ENCODE data around the gene LSS. TPM values are rescaled to one million over a fixed set of nuclear protein-coding genes. Genes with fewer than 3 reads are reported as not detected.

Gene LSS
- total RNA-seq, 1 donor from 2014 or later = 108 TPM

DNA sequence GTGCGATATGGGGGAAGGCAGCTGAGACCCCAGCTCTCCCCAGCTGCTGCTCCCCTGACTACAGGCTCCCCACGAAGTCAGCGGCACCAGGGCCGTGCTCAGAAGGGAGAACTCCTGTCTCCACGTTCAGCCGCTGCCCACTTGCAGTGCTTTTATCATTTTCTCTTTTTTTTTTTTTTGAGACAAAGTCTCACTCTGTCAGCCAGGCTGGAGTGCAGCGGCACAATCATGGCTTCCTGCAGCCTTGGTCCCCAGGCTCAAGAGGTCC, 72.3 kb downstream of the LSS start:
- DNase-seq (peak; percentile 30), ATAC-seq (no peak)
- no peaks in the 10 kb centered on the region for H3K27me3 ChIP-seq
- TF ChIP-seq, protein P1, sequence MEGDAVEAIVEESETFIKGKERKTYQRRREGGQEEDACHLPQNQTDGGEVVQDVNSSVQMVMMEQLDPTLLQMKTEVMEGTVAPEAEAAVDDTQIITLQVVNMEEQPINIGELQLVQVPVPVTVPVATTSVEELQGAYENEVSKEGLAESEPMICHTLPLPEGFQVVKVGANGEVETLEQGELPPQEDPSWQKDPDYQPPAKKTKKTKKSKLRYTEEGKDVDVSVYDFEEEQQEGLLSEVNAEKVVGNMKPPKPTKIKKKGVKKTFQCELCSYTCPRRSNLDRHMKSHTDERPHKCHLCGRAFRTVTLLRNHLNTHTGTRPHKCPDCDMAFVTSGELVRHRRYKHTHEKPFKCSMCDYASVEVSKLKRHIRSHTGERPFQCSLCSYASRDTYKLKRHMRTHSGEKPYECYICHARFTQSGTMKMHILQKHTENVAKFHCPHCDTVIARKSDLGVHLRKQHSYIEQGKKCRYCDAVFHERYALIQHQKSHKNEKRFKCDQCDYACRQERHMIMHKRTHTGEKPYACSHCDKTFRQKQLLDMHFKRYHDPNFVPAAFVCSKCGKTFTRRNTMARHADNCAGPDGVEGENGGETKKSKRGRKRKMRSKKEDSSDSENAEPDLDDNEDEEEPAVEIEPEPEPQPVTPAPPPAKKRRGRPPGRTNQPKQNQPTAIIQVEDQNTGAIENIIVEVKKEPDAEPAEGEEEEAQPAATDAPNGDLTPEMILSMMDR (IDR thresholded peaks at IDR 0.05) = no peak
- no peak overlapping the region for H3K27ac ChIP-seq
- peaks cover 10% of the 10 kb centered on the region for H3K4me1 ChIP-seq
- no peak overlapping the region for H3K4me3 ChIP-seq
- no peaks in the 10 kb centered on the region for H3K36me3 ChIP-seq
- intact Hi-C loops (cut with DNase I) = no loop called here
- H3K9me3 ChIP-seq = no peaks in the 10 kb centered on the region

DNA sequence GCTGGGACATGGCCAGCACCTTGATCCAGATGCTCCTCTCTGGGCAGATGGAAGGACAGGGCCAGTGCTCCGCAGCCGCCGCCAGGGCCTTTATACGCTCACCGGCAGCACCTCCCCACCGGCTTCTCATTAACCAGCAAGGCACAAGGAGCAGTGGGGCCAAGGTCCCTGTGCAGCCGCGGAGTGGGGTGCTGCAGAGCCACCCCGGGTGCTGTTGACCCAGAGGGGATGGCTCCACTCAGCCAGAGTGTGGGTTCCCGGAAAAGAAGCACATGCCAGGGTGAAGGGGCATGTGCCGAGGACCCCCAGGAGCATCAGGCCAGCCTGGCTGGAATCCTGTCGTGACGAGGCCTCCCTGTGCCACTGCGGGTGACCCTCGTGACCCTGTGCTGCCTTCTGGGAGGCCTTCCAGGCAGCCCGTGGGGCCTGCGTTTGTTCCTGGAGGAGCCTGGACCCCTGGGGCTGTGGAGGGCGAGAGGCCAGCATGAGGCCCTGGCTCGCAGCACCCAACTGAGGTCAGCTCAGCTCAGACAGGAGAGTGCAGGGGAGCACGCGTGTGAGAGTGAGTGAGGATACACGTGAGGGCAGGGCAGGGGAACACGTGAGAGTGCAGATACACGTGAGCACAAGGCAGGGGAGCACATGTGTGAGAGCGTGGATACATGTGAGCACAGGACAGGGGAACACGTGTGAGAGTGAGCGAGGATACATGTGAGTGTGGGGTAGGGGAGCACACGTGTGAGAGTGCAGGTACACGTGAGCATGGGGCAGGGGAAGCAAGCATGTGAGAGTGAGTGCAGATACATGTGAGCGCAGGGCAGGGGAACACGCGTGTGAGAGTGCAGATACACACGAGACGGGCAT, 72.8 kb downstream of the LSS start, which contains the start of gene FTCD:
TSS of gene FTCD (minus strand) at position 66 of the 864 bp plus-strand sequence. CDS start at position 10, 56 bp downstream.
- TF ChIP-seq, protein P1 (IDR thresholded peaks at IDR 0.05) = no peak
- intact Hi-C loops (cut with DNase I) = no loop called here
- no peak for ATAC-seq

DNA sequence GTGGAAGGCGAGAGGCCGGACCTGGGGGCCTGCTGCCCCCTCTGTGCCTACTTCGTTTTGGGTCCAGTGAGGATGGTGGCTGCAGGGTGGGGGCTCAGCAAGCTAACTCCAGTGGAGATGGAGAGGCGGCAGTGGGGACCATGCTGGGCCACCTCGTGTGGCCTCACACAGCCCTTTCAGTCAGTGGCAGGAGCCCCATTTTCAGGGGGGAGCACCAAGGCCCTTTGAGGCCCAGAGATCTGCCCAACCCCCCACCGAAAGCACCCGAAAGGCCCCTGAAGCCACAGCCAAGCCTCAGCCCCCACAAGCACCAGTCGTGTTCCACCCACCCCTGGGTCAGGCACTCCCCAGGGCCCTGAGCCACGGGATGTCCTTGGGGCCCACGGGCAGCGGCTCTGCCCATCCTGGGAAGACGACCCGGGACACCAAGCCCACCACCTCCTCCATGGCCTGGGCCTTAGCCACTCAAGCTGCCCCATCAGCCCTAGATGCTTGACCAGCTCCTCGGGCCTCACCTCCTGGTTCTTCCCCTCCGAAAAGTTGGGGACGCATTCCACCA, 73.5 kb downstream of the LSS start:
- H3K27ac ChIP-seq = no peak overlapping the region
- H3K4me3 ChIP-seq = no peak overlapping the region
- no peaks in the 10 kb centered on the region for H3K27me3 ChIP-seq
- no peaks in the 10 kb centered on the region for H3K9me3 ChIP-seq
- ATAC-seq = no peak
- H3K4me1 ChIP-seq = peaks cover 10% of the 10 kb centered on the region
- TF ChIP-seq, protein P1 (IDR thresholded peaks at IDR 0.05) = no peak
- intact Hi-C loops (cut with DNase I) = no loop called here
- no peaks in the 10 kb centered on the region for H3K36me3 ChIP-seq
- peak; percentile 59 for DNase-seq

More for the DNA sequence above, 72.8 kb downstream of the LSS start, which contains the start of gene FTCD:
- peak; percentile 59 for DNase-seq
- no peaks in the 10 kb centered on the region for H3K36me3 ChIP-seq
- H3K27me3 ChIP-seq = no peaks in the 10 kb centered on the region
- H3K27ac ChIP-seq = no peak within 1 kb of the TSS
- peaks cover 10% of the 10 kb centered on the region for H3K4me1 ChIP-seq
- H3K9me3 ChIP-seq = no peaks in the 10 kb centered on the region
- no peak within 1 kb of the TSS for H3K4me3 ChIP-seq

DNA sequence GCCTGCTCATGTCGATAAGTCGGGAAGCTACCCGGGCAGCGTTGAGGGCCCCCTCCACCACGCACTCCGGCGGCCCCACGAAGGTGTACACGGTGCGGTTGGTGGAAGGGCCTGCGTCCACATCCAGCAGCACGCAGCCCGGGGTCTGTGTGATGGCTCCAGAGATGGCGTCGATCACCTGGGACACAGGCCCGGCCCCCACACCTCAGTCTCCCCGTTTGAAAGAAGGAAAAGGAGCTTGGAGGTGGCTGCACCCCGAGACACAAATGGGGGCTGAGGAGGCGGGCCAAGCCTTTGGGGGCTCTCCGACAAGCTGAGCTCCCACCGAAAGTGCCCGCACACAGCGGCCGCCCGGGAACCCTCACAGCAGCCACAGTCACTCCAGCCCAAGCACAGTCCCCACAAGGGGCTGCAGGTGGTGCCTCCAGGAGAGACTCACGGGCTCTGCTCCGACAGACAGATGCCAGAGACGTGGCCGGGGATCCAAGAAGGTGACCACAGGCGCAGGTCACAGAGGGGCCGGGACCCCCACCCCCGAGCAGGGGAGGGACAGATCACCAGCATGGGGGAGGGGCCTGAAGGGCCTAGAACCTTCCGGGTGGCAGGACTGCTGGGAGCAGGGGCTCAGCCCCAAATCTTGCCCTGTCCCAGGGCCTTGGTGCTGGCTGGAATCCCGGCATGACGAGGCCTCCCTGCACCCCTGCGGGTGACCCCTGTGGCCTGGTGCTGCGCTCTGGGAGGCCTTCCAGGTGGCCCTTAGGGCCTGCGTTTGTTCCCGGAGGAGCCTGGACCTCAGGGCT, 74.2 kb downstream of the LSS start:
- intact Hi-C loops (cut with DNase I) = no loop called here
- H3K27ac ChIP-seq = no peak overlapping the region
- DNase-seq (peak; percentile 61), ATAC-seq (no peak)
- TF ChIP-seq, protein P1 (IDR thresholded peaks at IDR 0.05) = no peak
- H3K9me3 ChIP-seq = no peaks in the 10 kb centered on the region
- H3K4me1 ChIP-seq = peaks cover 10% of the 10 kb centered on the region
- no peak overlapping the region for H3K4me3 ChIP-seq
- H3K36me3 ChIP-seq = no peaks in the 10 kb centered on the region
- H3K27me3 ChIP-seq = no peaks in the 10 kb centered on the region

DNA sequence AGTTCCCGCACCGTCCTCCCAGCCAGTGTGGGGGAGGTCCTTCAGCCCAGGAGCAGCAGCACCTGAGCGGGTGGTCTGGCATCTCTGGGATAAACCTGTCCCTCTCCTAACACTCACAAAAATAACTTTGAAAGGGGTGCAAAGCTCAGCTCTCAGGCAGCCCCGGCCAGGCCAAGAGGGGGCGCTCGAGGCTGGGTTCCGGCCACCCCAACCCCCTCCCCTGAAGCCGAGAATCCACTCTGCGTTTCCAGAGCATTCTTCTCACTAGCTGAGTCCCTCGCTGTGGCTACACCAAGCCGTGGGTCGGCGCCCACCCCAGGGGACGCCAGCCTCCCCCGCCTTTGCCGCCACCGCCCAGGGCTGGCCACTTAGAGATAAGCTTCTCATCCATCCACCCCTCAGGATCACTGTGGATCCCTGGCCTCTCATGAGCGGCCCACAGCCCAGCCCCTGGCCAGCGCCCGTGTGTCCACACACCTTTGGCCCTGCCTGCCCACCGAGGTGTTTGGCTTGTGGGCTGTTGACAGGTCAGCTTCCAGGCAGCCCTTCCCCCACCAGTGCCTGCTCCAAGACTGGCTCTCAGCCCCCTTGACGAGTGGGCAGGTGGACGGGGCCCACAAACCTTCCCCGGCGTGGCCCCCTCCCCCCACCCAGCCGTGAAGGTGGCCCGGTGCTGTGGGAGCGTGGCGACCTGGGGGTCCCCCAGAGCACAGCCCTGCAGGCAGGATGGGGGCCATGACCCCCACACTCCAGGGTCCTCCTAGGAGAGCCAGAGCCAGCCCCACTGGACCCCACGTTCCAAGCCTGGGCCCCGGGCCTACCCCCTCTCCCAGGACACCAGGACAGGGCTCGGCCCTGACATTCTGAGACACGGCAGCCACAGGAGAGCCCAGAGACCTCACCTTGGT, 75.1 kb downstream of the LSS start:
- H3K4me1 ChIP-seq = peaks cover 10% of the 10 kb centered on the region
- intact Hi-C loops (cut with DNase I) = no loop called here
- H3K27ac ChIP-seq = no peak overlapping the region
- H3K27me3 ChIP-seq = no peaks in the 10 kb centered on the region
- H3K36me3 ChIP-seq = no peaks in the 10 kb centered on the region
- ATAC-seq (peak; percentile 69), DNase-seq (peak; percentile 81)
- TF ChIP-seq, protein P1 (IDR thresholded peaks at IDR 0.05) = peak; percentile 72
- no peaks in the 10 kb centered on the region for H3K9me3 ChIP-seq
- no peak overlapping the region for H3K4me3 ChIP-seq

Data from upper lobe of right lung (tissue), 1 donor.